ENCODE measurements around the gene MRPS24.

MRPS24 gene

DNA sequence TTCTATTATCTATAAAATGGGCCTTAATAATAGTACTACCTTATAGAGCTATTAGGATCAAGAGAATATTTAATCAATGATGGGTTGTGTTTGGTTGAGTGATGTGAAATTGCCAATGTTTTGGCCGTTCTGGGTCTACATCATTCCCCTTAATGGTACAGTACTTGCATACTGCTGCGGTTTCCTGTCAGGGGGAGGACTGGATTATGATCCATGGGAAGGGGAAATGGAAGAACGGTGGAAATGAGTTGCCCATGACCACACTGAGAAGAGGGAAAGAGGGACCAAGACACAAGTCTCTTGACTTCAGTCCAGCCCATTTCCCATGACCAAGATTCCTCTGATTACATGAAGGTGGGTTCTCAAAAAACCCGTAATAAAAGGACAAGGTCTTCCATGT lies 999 bp upstream of the MRPS24 start:
- TF ChIP-seq, protein P1, sequence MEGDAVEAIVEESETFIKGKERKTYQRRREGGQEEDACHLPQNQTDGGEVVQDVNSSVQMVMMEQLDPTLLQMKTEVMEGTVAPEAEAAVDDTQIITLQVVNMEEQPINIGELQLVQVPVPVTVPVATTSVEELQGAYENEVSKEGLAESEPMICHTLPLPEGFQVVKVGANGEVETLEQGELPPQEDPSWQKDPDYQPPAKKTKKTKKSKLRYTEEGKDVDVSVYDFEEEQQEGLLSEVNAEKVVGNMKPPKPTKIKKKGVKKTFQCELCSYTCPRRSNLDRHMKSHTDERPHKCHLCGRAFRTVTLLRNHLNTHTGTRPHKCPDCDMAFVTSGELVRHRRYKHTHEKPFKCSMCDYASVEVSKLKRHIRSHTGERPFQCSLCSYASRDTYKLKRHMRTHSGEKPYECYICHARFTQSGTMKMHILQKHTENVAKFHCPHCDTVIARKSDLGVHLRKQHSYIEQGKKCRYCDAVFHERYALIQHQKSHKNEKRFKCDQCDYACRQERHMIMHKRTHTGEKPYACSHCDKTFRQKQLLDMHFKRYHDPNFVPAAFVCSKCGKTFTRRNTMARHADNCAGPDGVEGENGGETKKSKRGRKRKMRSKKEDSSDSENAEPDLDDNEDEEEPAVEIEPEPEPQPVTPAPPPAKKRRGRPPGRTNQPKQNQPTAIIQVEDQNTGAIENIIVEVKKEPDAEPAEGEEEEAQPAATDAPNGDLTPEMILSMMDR (IDR thresholded peaks at IDR 0.05; ENCODE audit: low read depth, low read length) = no peak
- H3K4me3 ChIP-seq (replicated peaks in 1 of 2; ENCODE audit: low read depth in 2 of 2, low read length in 2 of 2) = no peak overlapping the region
- DNase-seq (ENCODE audit: low read depth in 2 of 2) = no peak

- peak; percentile 84 to 96 for DNase-seq (ENCODE audit: low read depth in 2 of 2)
- H3K4me3 ChIP-seq (replicated peaks in 1 of 2; ENCODE audit: low read depth in 2 of 2, low read length in 2 of 2) = peak overlapping the region; percentile 79 to 84
- TF ChIP-seq, protein P1 (IDR thresholded peaks at IDR 0.05; ENCODE audit: low read depth, low read length) = no peak
These were observed 537 bp upstream of the MRPS24 start for GRCh38 chr7:43869867-43870240.

DNA sequence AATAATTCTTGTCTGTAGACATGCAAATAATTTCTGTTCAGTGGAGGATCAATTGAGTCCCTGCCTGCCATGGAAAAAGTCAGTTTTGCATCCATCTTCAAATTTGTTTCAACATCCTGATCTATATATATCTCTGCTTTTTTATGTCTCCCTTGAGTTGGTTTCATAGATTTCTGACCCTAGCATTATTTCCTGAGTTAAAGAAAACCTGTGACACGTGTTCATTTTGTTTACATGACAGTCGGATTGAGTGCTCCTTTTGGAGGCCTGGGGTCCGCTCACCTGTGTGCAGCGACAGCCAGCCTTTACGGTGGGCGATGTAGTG lies 674 bp downstream of the MRPS24 start:
- DNase-seq (ENCODE audit: low read depth in 2 of 2) = no peak
- TF ChIP-seq, protein P1 (IDR thresholded peaks at IDR 0.05; ENCODE audit: low read depth, low read length) = no peak
- H3K4me3 ChIP-seq (replicated peaks in 1 of 2; ENCODE audit: low read depth in 2 of 2, low read length in 2 of 2) = peak overlapping the region; percentile 79 to 84

DNA sequence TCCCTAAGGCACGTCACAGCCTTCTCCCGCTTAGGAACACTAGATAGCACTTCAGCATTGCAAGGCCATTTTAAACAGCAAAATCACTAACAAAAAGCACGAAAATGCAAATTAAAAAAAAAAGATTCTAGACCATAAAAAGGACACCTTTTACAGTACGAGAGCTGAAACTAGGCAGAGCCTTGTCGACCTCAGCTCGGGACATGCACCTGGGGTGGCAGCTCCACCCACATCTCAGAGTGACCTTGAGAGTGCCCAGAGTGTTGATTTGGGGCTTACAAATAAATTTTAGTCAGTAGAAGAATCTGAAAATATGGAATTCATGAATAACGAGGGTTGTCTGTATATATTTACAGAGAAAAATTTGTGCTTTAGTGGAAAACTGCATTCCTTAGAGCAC lies 1.1 kb downstream of the MRPS24 start:
- H3K4me3 ChIP-seq (replicated peaks in 1 of 2; ENCODE audit: low read depth in 2 of 2, low read length in 2 of 2) = peak overlapping the region; percentile 79 to 84
- TF ChIP-seq, protein P1 (IDR thresholded peaks at IDR 0.05; ENCODE audit: low read depth, low read length) = no peak
- no peak for DNase-seq (ENCODE audit: low read depth in 2 of 2)

- H3K4me3 ChIP-seq (replicated peaks in 1 of 2; ENCODE audit: low read depth in 2 of 2, low read length in 2 of 2) = no peak overlapping the region
- no peak for DNase-seq (ENCODE audit: low read depth in 2 of 2)
- TF ChIP-seq, protein P1 (IDR thresholded peaks at IDR 0.05; ENCODE audit: low read depth, low read length) = no peak
These were observed 4.0 kb downstream of the MRPS24 start for GRCh38 chr7:43865277-43865676.

GRCh38 chr7:43864126-43864525 lies 5.2 kb downstream of the MRPS24 start:
- H3K4me3 ChIP-seq (replicated peaks in 1 of 2; ENCODE audit: low read depth in 2 of 2, low read length in 2 of 2) = no peak overlapping the region
- TF ChIP-seq, protein P1 (IDR thresholded peaks at IDR 0.05; ENCODE audit: low read depth, low read length) = no peak
- DNase-seq (ENCODE audit: low read depth in 2 of 2) = no peak

DNA sequence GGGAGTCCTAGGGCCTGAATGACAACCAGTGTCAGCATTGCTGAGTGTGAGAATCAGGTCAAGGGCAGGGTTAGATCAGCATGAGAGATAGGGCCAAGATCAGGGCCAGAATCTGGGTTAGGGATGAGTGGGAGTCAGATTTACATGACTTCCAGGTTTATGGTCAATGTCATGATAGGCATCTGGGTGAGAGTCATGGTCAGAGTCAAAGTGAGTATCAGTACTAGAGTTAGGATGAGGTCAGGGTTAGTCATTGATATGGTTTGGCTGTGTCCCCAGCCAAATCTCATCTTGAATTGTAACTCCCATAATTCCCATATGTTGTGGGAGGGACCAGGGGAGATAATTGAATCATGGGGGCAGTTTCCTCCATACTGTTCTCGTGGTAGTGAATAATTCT lies 12.3 kb downstream of the MRPS24 start:
- peak in 1 of 2 donors; percentile 27 for DNase-seq (ENCODE audit: low read depth in 2 of 2)
- TF ChIP-seq, protein P1 (IDR thresholded peaks at IDR 0.05; ENCODE audit: low read depth, low read length) = no peak
- H3K4me3 ChIP-seq (replicated peaks in 1 of 2; ENCODE audit: low read depth in 2 of 2, low read length in 2 of 2) = no peak overlapping the region
